Stimulated activated CD8-positive, alpha-beta memory T cell treated with anti-CD3 and anti-CD28 coated beads, Interleukin-4, amount 100 ng/mL, for 24 hours (primary cell): ENCODE data around the gene SREBF1.

ENCODE experiments used
- DNase-seq: peaks from one replicate; pipeline ENCODE4 v3.0.0-alpha.2; 2020; ENCODE audit warnings: low read depth

SREBF1 gene

GRCh38 chr17:17840751-17841591 is 4.2 kb upstream of the SREBF1 start:
- DNase-seq, result no peak

GRCh38 chr17:17839791-17840707 is 3.3 kb upstream of the SREBF1 start:
- DNase-seq, result peak; percentile 73

GRCh38 chr17:17837966-17838962 is 1.5 kb upstream of the SREBF1 start:
- no peak for DNase-seq

- no peak for DNase-seq
Observed at GRCh38 chr17:17837380-17837821, 615 bp upstream of the SREBF1 start.

- peak; percentile 94 for DNase-seq
Observed at GRCh38 chr17:17836250-17836817, 452 bp downstream of the SREBF1 start.

GRCh38 chr17:17835415-17836249 is 1.2 kb downstream of the SREBF1 start:
- DNase-seq, result no peak

- DNase-seq, result no peak
Observed at GRCh38 chr17:17834974-17835373, 1.8 kb downstream of the SREBF1 start.

GRCh38 chr17:17833658-17834357 is 3.0 kb downstream of the SREBF1 start:
- no peak for DNase-seq

- DNase-seq, result no peak
Observed at GRCh38 chr17:17832032-17832363, 4.8 kb downstream of the SREBF1 start.

- DNase-seq, result no peak
Observed at GRCh38 chr17:17831208-17832031, 5.4 kb downstream of the SREBF1 start.

- DNase-seq, result no peak
Observed at GRCh38 chr17:17830740-17831207, 6.0 kb downstream of the SREBF1 start.

- DNase-seq, result no peak
Observed at GRCh38 chr17:17830269-17830567, 6.6 kb downstream of the SREBF1 start.

- DNase-seq, result no peak
Observed at GRCh38 chr17:17827826-17828621, 8.8 kb downstream of the SREBF1 start.

GRCh38 chr17:17826942-17827785 is 9.6 kb downstream of the SREBF1 start:
- no peak for DNase-seq

GRCh38 chr17:17826342-17826713 is 10.5 kb downstream of the SREBF1 start:
- DNase-seq, result no peak

- DNase-seq, result no peak
Observed at GRCh38 chr17:17824783-17825614, 11.8 kb downstream of the SREBF1 start.
